Heart left ventricle (tissue), 13 donors: ENCODE results near the gene ANKRD13B.

Source experiments
- CTCF ChIP-seq, 12 donors: fragments of 200-600 bp; sonication (generic) in 4 of 12; IDR thresholded peaks; one replicate each; pipeline versions ENCODE4 v1.5.0 to v1.8.0; 2018 to 2022; ENCODE audit warnings: antibody characterized with exemption in 12 of 12, mild to moderate bottlenecking in 5 of 12
- POLR2A ChIP-seq, 2 donors: fragments of 450-650 bp; IDR thresholded peaks; one replicate each; pipeline ENCODE4 v1.6.1; 2017; ENCODE audit warnings: antibody characterized with exemption in 2 of 2, mild to moderate bottlenecking in 2 of 2, moderate library complexity in 2 of 2
- donor health status: ischemic (EF 13 %, LVEDD 7.1; RV severe dilation, severe dysfunction).
- donor health status: DM: no; HTN: yes; CAD: no.
- donor health status: DM: no; HTN: no; CAD: no.
- donor health status: ischemic (EF 25% LVEDD 6.9; RV normal size, moderate dysfunction).
- donor health status: ischemic (EF 25% LVEDD 5.7; RV mildly dilated, moderate dysfunction).
- donor health status: ischemic (EF 35%, LVEDD 5.7; RV mildly dilated, moderate dysfunction).
- donor health status: nonischemic (EF 11% LVEDD 7.7; RV severe dilation, severe dysfunction).
- donor health status: DM: yes; HTN: yes; CAD: no.
- donor health status: PGD.
- donor health status: ischemic (EF 29% LVEDD 5.4; RV normal size, mild dysfunction).
- donor health status: nonischemic (EF 23%, LVEDD 6.1; RV moderate dilation, normal function).

GRCh38 chr17:29562615-29563014 lies 30.3 kb upstream of the ANKRD13B start:
- TF ChIP-seq CTCF (IDR thresholded peaks at IDR 0.05) (no peak), POLR2A (IDR thresholded peaks at IDR 0.05) (no peak)
